Ecto neural progenitor cell (in vitro differentiated cells): Measurements from ENCODE around the gene CHST10.
"Not testable (repeated sequence)": the region's sequence is repeated elsewhere in the genome, so short reads cannot be mapped to it uniquely, and the experiment has no call there.

Source experiments
- DNase-seq: peaks from one replicate; pipeline ENCODE4 v3.0.0-alpha.2; 2018; ENCODE audit warnings: low spot score

CHST10 gene

DNA sequence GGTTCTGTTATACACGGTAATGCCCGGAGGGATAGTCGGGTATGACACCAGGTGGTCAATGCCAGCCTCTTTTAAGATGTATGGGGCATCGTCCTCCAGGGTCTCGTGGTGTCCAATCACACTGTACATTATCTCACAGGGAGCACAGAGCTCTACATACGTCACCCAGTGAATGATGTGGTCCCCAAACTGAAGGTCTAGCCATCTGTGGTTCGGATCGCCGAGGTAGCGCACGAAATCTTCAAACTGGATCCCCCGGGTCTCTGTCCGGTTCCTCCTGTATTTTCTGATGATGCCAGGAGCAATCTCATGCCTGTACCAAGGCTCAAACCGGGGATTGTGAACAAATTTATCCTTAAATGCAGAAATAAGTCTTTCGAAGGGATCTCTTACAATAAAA lies 24.1 kb downstream of the CHST10 start:
- no peak for DNase-seq

DNA sequence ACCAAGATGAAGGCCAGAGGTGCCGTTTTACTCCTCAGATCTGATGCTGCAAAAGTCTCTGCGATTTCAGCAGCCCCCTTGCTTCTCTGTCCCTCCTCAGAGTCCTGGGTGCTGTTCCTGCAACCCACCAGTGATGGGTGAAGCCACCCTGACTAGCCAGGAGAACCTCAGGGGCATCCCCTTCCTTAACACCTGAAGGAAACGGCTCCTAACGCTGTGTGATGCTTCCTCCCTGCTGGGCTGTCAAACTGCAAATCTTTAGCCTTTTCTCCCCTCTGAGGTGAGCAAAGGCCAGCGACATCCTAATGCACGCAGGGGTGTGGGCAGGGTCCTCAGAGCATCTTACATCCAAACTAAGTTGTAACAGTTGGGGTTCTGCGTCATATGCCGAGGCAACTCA lies 24.8 kb downstream of the CHST10 start:
- DNase-seq, result no peak

DNA sequence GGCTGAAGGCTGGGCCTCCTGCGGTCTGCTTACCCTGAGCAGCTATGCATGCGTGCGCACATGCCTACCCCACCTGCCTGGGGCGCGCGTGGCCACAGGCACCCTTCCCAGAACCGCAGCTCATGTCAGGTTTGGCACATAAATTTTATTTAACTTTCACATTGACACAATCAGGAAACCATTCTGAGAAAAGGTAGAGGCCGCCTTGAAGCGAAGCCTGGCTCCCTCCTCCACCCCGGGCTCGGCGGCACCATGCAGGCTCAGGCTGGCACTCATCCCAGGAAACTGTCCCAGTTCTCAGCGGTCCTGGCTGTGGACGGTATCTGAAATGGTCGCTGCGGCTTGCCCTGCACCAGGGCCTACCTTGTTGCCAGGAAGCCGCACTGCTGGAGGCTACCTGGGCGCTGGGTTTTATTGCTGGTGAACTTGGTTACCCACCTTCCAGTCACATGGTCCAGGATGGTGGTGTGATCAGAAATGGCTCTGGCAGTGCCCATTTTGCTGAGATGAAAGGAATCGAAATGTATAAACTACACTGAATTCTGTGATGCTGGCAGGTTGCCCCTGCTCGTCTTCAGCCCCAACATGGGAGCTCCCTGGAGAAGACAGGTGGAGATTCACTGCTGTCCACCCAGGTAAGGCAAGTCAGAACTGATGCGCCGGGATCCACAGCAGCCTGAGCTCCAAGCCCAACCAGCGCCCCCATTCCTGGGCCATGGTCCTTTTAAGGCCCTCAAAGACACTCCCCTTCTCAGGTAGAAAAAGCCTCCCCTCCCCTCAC lies 25.5 kb downstream of the CHST10 start:
- no peak for DNase-seq

DNA sequence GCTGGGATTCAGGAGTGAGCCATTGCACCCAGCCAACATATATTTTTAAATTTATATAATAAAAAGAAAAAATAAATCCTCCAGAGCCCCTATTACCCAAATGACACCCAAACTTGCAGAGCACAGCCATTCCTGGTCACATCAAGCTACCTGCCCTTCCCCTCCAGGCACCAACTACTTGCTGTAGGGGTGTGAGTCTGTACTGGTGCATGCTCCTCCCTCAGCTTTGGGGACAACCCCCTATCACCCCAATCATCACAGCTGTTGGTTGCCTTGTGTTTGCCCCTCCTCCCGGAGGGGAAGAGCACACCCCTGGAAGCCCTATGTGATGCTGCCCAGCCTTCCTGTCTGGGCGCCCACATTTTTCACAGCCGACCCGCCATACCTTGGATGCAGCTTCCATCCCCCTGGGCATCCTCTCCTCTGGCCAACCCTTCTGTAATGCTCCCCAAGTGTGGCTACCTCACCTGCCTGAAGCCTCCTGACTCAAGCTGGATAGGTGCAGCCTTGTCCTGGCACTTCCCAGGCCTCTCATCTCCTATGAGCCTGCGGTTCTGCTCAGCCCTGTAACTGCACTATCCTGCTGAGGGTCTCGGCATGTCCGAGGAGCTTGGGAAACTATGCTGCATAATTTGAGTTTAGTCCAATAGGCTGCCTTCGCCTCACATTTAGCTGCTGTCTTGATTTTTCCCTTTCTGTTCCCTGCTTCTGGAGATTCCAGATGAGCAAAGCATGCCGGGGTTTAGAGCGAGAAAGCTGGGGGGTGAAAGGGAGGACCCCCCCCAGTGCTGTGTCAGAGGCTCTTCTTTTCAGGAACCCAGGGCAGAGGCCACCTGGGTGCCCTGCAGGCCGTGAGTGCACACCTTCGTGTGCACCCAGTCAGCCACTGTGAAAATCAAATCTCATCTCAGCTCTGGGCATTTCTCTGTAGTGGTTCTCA lies 27.2 kb downstream of the CHST10 start:
- DNase-seq, result no peak

DNA sequence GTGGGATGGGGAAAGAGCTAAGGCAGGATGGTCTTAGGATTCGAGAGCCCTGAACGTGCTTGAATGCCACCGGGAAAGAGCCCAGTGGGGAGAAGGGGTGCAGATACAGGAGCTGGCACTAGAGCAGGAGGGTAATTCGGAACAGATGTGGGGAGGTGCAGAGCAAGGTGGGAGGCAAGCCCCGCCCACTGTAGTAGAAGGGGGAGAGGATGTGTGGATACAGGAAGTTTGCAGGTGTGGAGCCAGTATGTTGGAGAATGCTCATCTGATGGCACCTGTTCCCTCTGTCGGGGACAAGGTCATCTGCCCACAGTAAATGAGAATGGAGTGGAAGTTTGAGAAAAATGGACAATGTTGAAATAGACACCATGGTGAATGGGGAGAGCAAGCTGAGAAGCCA lies 28.8 kb downstream of the CHST10 start:
- no peak for DNase-seq

DNA sequence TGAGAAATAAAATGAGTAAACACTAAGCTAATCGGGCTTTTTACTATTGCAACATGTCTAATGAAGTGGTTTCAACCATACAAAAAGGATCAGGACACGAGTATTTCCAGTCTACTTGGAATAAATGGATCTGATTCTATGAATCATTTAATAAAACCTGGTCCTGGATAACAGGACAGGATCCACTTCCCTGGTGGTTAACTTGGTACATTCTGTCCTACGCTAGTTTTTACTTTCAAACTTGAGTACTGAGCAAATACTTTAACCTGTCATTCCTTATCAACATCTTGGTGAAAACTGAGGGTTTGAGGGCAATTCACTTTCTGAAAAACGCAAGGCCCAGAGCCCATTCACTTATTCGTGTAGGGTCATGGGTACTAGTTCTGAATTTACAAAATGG lies 33.5 kb downstream of the CHST10 start:
- no peak for DNase-seq

DNA sequence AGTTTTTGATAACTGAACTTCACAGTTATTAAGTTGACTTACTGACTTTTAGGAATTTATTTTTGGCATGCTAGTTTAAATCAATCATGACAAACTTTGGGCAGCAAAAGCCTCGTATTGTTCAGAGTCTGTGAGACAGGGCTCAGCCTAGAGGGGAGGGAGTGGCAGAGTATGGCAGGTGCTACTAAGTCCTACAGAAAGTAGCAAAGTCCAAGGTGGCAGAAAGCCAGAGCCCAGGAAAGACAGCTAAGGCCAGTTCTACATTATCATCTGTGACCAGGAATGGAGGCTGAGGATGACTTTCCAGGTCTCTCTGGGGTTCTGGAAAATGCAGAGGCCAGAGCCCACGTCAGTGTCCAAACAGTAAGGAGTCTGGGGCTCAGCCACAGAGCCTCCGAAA lies 34.2 kb downstream of the CHST10 start:
- DNase-seq, result no peak

DNA sequence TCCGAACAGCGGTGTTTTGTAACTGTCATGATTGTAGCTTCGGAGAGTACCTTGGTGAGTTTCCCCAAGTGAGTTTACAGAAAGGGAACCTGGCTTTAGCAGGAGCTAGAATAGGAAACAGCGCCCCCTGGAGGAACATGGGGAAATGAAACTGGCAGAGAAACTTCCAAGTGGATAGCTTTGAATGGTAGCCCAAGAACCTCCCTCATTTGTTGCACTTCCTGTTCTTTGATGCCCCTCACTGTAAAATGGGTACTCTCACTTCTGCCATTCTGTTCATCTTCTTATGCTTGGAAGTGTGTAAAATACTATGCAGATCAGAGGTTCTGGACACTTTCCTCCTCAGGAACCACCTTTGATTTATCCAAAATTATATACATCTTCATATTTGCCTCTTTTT lies 36.2 kb downstream of the CHST10 start:
- peak; percentile 83 for DNase-seq

DNA sequence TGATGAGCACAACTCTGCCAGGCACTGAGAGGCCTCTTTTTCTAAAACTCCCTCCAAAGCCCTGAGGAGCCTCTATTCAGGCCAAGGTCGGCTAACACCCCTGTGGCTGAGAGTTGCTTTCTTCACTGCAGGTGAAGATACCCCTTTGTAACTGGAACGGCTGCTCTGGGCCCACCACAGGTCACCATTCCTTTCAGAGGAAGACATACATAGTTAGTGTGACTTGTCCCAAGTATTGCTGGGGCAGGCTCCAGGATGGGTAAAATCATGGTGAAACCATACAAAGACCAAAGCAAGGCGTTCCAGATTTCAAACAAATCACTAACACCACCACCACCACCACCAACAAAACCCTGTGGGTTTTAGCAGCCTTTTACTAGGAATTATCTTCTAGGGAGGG lies 36.8 kb downstream of the CHST10 start:
- DNase-seq, result no peak

DNA sequence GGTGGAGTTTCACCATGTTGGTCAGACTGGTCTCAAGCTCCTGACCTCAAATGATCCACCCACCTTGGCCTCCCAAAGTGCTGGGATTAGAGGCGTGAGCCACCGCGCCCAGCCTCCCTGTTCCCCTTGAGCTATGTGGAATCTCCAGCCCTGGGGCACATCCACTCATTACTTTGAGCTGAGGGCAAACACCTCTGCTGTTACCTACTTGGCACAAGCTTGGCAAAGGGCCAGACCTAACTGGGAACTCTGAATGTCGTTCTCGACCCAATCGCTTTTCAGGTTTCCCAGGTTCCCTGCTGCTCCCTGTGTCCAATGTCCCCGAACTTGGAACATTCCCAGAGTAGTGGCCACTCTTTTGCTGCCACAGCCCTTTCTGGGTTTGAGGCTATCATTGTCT lies 40.6 kb downstream of the CHST10 start:
- DNase-seq, result no peak

DNA sequence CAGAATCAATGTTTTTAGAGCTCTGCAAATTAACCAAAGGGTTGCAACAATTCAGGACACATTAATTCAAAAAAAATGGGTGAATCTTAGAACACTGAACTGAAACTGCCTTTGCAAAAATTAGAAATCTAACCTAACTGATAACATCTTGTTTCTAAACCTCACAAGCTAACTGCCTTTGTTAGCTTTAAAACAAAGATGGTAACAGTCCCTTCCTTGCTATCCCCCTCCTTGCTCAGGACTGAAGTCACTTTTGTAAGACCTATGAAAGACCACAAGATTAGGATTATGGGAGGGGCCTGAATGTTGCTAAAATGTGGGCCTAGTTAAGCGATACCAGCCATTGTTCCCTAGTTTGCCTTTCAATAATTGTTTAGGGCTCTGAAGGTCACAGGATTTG lies 50.3 kb downstream of the CHST10 start:
- no peak for DNase-seq

DNA sequence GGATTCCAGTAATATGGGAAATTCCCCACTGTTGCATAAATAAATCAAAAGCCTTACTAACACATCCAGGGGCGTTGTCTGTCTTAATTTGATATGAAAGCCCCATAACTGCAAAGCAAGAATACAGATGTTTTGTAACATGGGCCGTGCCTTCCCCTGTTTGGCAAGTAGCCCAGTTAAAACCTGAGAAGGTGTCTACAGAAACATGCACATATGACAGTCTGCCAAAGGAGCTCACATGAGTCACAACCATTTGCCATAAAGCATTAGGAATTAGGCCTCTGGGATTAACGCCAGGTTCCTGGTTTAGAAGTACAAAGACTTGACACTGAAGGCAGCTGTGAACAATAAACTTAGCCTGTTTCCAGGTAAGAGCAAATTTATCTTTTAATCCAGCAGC lies 52.0 kb downstream of the CHST10 start:
- DNase-seq, result no peak

DNA sequence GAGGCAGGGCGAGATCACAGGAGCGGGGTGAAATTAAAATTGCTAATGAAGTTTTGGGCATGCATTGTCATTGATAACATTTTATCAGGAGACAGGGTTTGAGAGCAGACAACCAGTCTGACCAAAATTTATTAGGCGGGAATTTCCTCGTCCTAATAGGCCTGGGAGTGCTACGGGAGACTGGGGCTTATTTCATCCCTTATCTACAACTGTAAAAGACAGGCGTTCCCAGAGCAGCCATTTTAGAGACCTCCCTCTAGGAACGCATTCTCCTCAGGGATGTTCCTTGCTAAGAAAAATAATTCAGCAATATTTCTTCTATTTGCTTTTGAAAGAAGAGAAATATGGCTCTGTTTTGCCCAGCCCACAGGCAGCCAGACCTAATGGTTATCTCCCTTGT lies 55.2 kb downstream of the CHST10 start:
- DNase-seq, result not testable (repeated sequence)

DNA sequence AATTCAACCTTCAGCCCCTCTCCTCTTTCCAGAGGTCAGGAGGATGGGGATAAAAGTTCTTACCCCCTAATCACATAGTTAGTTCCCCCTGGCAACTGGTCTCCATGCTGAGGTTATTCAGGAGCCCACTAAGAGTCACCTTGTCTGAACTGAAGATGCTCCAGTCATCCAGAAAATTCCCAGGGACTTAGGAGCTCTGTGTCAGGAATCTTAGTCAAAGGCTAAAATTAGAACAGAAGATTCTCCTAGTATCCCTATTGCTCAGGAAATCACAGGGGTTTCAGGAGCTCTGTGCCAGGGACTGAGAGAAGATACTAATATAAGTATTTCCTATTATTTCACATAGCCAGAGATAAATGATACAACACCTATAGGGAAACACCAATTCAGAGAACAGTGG lies 57.9 kb downstream of the CHST10 start:
- no peak for DNase-seq

DNA sequence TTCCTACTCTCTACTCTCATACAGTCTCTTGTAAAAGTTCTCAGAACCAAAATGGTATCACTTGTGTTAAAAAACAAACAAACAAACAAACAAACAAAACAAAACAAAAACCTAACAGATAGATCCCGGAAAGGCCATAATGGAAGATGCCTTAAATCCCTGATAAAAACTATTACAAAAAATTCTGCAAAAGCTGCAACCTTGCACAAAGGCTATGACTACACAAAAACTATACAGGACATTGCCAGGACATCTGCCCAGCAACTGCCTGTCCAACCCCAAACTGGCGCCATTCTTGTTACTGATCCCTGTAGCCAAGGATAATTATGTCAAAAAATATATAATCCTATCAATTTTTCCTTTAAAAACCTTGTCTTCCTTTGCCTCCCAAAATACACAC lies 58.9 kb downstream of the CHST10 start:
- DNase-seq, result no peak

DNA sequence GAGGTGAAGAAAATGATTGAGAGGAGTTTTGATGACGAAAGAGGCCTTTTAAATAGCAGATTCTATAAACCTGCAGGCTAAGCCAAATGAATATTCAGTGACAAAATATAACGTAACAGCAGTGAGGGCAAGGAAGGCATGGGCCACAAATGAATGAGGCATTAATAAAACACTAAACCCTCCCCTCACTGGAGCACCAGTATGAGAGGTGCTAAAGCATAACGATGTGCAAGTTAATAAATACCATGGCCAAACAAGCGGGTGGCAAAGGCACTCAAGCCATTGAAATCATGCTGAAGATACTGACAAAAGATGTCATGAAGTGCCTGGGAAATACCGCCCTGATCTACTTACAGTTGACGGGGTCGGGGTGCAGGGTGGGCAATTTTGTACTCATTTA lies 64.9 kb downstream of the CHST10 start:
- no peak for DNase-seq

DNA sequence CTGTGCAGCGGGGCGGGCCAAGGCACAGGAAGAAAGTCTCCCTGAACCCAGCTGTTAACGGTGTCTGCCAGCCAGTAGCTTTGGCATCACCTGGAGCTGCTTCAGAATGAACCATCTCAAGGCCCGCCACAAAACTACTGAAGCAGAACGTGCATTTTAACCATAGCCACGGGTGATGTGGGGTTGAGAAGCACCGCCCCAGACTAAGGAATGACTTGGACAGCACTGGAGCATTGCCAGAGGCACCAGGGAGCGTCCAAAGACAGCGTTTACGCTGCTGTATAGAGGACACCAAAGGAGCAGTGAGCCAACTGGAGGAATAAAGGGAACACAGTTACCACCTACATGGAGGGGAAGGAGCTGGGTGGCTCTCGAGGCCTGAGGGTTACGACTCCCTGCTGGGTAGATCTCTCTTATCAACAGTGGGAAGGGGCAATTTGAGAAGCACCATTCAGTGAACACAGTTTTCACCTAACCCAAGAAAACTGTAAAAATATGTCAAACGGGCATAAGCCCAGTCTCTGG lies 66.7 kb downstream of the CHST10 start:
- no peak for DNase-seq

DNA sequence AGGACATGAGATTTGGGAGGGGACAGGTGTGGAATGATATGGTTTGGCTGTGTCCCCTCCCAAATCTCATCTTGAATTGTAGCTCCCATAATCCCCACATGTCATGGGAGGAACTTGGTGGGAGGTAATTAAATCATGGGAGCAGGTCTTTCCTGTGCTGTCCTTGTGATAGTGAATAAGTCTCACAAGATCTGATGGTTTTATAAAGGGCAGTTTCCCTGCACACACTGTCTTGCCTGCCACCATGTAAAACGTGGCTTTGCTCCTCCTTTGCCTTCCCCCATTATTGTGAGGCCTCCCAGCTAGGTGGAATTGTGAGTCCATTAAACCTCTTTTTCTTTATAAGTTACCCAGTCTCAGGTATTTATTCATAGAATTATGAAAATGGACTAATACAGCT lies 72.3 kb downstream of the CHST10 start:
- DNase-seq, result not testable (repeated sequence)

DNA sequence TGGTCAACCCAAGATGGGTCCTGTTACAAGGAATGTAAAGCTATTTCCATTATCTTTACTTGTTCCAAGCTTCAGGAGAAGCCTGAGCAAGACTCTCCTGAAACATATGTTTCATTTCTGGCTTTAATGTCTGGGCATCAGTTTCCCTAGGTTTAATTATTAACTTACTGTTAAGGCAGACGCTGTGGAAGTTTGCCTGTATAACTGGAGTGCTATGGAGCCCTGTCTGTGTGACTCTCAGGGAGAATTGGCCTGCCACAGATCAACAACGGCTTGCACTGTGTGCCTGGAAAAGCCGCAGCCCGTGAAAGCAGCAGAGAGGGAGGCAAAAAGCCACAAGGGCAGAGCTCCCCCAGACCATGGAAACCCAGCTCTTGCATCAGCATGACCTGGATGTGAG lies 73.0 kb downstream of the CHST10 start:
- no peak for DNase-seq

DNA sequence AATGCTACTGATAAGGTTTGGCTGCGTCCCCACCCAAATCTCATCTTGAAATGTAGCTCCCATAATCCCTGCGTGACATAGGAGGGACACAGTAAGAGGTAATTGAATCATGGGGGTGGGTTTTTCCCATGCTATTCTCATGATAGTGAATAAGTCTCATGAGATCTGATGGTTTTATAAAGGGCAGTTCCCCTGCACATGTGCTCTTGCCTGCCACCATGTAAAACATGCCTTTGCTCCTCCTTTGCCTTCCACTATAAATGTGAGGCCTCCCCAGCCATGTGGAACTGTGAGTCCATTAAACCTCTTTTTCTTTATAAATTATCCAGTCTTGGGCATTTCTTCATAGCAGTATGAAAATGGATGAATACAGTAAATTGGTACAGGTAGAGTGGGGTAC lies 75.0 kb downstream of the CHST10 start:
- not testable (repeated sequence) for DNase-seq
